Left ventricle myocardium inferior (tissue), 1 donor: Measurements from ENCODE around the gene COBL. TPM values are rescaled to one million over a fixed set of nuclear protein-coding genes. Genes with fewer than 3 reads are reported as not detected.

Experiments
- DNase-seq: peaks from one replicate; pipeline ENCODE4 v3.0.0-alpha.2; 2020
- H3K27ac ChIP-seq: fragments of 200-600 bp; replicated peaks from 2 replicates; pipeline ENCODE4 v1.8.0; 2021
- H3K27me3 ChIP-seq: fragments of 200-600 bp; 2 replicates; pipeline ENCODE4 v1.8.0; 2021; ENCODE audit warnings: low read depth
- H3K36me3 ChIP-seq: fragments of 200-600 bp; 2 replicates; pipeline ENCODE4 v1.8.0; 2021
- H3K4me1 ChIP-seq: fragments of 200-600 bp; 2 replicates; pipeline ENCODE4 v1.8.0; 2021
- H3K4me3 ChIP-seq: fragments of 200-600 bp; 2 replicates; pipeline ENCODE4 v1.8.0; 2021; ENCODE audit warnings: mild to moderate bottlenecking, moderate library complexity
- H3K9me3 ChIP-seq: fragments of 200-600 bp; replicated peaks from 2 replicates; pipeline ENCODE4 v1.8.0; 2021
- intact Hi-C: fragments of 100-400 bp; cut with micrococcal nuclease; formaldehyde crosslinking; loops from one replicate; pipeline ENCODE4 v1.11.0; 2022
- total RNA-seq: library from RNA; stranded (reverse); fragmentation: NEBNext Ultra II Directional; extraction: Animal tissue kit (Norgen Biotek cat#: 25700); gene quantifications from one replicate; pipeline ENCODE4 v1.2.1, GENCODE V29; 2021
- TF ChIP-seq, protein P1 (sequence below): fragments of 200-600 bp; IDR thresholded peaks from 2 replicates; pipeline ENCODE4 v1.8.0; 2021; ENCODE audit warnings: antibody characterized with exemption, mild to moderate bottlenecking, borderline replicate concordance
- donor health status: DM: no; HTN: yes; CAD: no; lungs with severe emphysema.

COBL gene
- total RNA-seq, 1 donor from 2014 or later: 77.1 TPM

DNA sequence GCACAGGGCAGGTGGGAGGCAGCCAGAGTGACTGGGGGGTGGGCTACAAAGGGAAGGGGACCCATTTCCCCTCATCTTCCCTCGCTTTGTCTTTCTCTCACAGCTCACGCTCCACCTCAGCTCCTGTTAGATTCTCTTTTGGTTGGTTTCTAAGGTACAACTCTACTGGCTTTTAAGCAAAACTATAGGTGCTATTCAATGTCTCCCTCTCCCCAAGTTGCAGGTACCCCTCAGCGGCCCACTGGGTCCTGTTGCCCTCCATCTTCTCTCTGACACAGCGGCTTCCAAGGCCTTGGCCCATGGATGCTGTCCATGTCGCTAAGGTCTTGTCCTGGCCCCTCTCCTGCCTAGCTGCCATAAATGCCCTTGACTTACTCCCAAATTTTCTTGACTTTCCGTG lies 168.4 kb downstream of the COBL start:
- H3K27me3 ChIP-seq: no peaks in the 10 kb centered on the region
- intact Hi-C loops: no loop called here
- H3K36me3 ChIP-seq: peaks cover 7% of the 10 kb centered on the region
- H3K27ac ChIP-seq: no peak overlapping the region
- peaks cover 22% of the 10 kb centered on the region for H3K4me1 ChIP-seq
- peaks cover 21% of the 10 kb centered on the region for H3K9me3 ChIP-seq
- DNase-seq: no peak
- TF ChIP-seq, protein P1, sequence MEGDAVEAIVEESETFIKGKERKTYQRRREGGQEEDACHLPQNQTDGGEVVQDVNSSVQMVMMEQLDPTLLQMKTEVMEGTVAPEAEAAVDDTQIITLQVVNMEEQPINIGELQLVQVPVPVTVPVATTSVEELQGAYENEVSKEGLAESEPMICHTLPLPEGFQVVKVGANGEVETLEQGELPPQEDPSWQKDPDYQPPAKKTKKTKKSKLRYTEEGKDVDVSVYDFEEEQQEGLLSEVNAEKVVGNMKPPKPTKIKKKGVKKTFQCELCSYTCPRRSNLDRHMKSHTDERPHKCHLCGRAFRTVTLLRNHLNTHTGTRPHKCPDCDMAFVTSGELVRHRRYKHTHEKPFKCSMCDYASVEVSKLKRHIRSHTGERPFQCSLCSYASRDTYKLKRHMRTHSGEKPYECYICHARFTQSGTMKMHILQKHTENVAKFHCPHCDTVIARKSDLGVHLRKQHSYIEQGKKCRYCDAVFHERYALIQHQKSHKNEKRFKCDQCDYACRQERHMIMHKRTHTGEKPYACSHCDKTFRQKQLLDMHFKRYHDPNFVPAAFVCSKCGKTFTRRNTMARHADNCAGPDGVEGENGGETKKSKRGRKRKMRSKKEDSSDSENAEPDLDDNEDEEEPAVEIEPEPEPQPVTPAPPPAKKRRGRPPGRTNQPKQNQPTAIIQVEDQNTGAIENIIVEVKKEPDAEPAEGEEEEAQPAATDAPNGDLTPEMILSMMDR: no peak
- H3K4me3 ChIP-seq: no peak overlapping the region

DNA sequence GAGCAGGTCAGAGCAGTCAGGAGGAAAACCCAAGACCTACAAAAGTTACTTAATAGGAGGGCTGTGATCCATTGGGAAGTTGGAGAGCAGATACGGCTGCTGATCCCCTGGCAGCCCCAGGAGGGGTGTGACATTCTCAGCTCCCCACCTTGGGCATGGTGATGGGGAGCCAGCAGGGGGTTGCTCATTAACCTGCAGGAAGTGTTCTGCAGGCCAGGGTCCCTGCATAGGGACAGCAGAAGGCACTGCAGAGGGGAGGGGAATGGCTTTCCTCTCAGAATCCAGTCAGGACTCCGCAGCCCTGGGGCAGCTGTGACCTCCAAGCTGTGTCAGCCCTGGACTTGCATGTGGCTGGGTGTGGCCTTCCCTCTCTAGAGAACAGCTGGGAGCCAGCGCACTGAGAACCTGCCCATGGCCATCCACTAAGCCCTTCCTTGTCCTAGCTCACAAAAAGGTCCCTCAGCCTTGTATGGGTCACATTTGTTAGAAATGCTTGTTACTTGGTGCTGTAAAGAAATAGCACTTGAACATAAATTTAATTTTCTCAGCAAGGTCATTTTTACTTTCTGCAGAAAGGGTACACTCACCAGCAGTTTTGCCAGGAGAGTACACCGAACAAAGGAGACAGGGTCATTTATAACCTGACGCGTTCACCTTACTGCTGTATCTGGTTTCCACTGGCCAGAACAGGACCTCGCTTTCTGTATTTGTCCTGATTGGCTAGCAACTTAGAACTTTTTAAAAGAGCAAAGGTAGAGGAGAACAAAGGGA lies 169.6 kb downstream of the COBL start:
- H3K4me3 ChIP-seq: no peak overlapping the region
- DNase-seq: no peak
- H3K4me1 ChIP-seq: peaks cover 29% of the 10 kb centered on the region
- TF ChIP-seq, protein P1: no peak
- peaks cover 7% of the 10 kb centered on the region for H3K36me3 ChIP-seq
- H3K27ac ChIP-seq: no peak overlapping the region
- no peaks in the 10 kb centered on the region for H3K27me3 ChIP-seq
- H3K9me3 ChIP-seq: peaks cover 21% of the 10 kb centered on the region
- intact Hi-C loops: no loop called here

DNA sequence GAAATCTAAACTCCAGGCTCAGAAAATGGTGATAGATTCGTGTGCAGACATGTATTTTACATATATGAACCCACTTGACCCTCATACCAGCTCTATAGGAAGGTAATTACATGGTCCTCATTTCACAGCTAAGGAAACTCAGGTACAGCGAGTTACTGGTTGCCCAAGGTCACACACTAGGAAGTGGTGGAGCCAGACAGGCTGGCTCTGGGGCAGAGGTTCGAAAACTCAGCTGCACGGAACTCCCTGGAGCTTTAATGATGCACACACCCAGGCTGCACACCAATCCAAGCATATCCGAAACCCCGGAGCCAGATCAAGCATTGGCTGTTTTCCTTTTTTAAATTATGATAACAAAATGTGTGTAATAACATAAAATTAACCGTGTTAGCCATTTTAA lies 172.4 kb downstream of the COBL start:
- Histone ChIP-seq H3K36me3 (peaks cover 7% of the 10 kb centered on the region), H3K4me1 (peaks cover 48% of the 10 kb centered on the region), H3K27ac (peak overlapping the region; percentile 79), H3K4me3 (no peak overlapping the region), H3K27me3 (no peaks in the 10 kb centered on the region), H3K9me3 (peaks cover 21% of the 10 kb centered on the region)
- no peak for DNase-seq
- TF ChIP-seq, protein P1: no peak
- intact Hi-C loops: loop anchor here (5.0 kb wide), 1 partner anchor 352 kb away; no protein-coding TSS in a partner anchor

DNA sequence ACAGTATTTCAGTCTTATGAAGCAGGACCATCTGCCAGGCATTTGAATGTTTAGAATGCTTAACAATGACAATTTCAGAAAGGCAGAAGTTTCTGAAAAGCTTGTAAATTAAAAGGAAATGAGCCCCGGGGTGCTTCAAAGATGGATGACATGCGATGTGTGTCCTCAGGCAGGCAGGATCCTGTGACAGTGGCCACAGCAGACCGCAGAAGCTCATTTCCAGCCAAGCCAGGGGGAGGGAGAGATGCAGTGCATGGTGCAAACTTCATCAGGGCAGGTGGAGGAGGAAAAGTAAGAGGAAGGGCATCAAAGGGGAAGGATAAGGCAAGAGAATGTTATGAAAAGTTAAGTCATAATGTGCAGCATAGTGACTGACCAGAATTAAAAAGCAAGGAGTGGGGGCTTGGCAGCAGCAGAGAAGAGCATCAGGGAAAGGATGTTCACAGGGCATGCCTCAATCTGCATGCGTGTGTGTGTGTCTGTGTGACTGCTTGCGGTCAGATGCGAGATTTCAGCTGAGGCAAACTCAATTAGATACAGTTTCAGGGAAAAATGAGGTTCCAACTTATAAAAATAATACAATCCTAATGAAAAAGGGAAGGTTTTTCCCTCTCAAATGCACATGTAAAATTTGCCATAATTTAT lies 173.7 kb downstream of the COBL start:
- DNase-seq: no peak
- intact Hi-C loops: loop anchor here (5.0 kb wide), 1 partner anchor 351 kb away; no protein-coding TSS in a partner anchor
- H3K4me3 ChIP-seq: no peak overlapping the region
- TF ChIP-seq, protein P1: no peak
- H3K27me3 ChIP-seq: no peaks in the 10 kb centered on the region
- H3K27ac ChIP-seq: peak overlapping the region; percentile 79
- H3K9me3 ChIP-seq: peaks cover 17% of the 10 kb centered on the region
- peaks cover 57% of the 10 kb centered on the region for H3K4me1 ChIP-seq
- peaks cover 7% of the 10 kb centered on the region for H3K36me3 ChIP-seq

DNA sequence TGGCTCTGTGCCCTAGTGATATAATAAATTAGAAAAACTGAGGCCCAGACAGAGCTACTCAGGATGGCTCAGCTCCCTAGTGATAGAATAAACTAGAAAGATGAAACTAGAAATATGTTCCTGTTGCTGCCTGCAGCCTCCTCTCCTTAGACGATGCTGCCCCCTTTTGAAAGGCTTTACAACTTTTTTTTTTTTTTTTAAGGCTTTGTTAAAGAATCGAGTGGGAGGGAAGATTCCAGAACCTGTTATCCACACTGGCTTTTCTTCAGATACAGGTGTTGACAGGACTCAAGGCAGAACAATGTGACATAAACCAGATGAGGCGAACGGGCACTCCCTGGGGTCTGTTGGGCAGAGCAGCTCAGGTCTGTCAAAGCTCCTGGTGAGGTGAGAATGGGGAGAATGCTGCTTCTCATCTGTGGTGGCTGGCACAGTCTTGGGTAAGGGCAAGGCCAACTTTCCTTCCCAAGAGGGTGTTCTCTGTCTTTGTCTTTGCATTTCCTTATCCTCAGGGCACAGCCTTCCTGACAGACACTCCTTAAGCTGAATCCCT lies 175.1 kb downstream of the COBL start:
- peaks cover 57% of the 10 kb centered on the region for H3K4me1 ChIP-seq
- TF ChIP-seq, protein P1: peak; percentile 73
- H3K4me3 ChIP-seq: no peak overlapping the region
- intact Hi-C loops: loop anchor here (5.0 kb wide), 1 partner anchor 349 kb away; no protein-coding TSS in a partner anchor
- DNase-seq: no peak
- H3K27me3 ChIP-seq: no peaks in the 10 kb centered on the region
- H3K27ac ChIP-seq: peak overlapping the region; percentile 79
- H3K36me3 ChIP-seq: no peaks in the 10 kb centered on the region
- peaks cover 4% of the 10 kb centered on the region for H3K9me3 ChIP-seq
